MM.1S (cell line): ENCODE data around the gene GLOD5.
"Not testable (repeated sequence)": the region's sequence is repeated elsewhere in the genome, so short reads cannot be mapped to it uniquely, and the experiment has no call there.

ENCODE experiments used
- DNase-seq: peaks from one replicate; pipeline ENCODE4 v3.0.0-alpha.2; 2015
- H2AFZ ChIP-seq: fragments of 300-600 bp; sonication (generic); 2 replicates; pipeline ENCODE4 v1.6.0; 2016; ENCODE audit warnings: antibody characterized with exemption, low read length
- H3F3A ChIP-seq: fragments of 300-600 bp; sonication (generic); 2 replicates; pipeline ENCODE4 v1.6.1; 2016; ENCODE audit warnings: mild to moderate bottlenecking, antibody characterized with exemption, low read length, moderate library complexity, mixed read lengths; ENCODE audit not compliant: insufficient read depth
- H3K27ac ChIP-seq: fragments of 300-600 bp; sonication (generic); 2 replicates; pipeline ENCODE4 v1.5.1; 2016; ENCODE audit warnings: mild to moderate bottlenecking, low read length
- H3K27me3 ChIP-seq: fragments of 300-600 bp; sonication (generic); replicated peaks from 2 replicates; pipeline ENCODE4 v1.6.0; 2016; ENCODE audit warnings: low read length; ENCODE audit not compliant: insufficient read depth
- H3K36me3 ChIP-seq: fragments of 300-600 bp; sonication (generic); replicated peaks from 2 replicates; pipeline ENCODE4 v1.6.1; 2016; ENCODE audit warnings: mild to moderate bottlenecking, low read length, mixed read lengths; ENCODE audit not compliant: insufficient read depth
- H3K4me1 ChIP-seq: fragments of 300-600 bp; sonication (generic); 2 replicates; pipeline ENCODE4 v1.6.1; 2016; ENCODE audit warnings: low read length, mixed read lengths
- H3K4me2 ChIP-seq: fragments of 300-600 bp; sonication (generic); 2 replicates; pipeline ENCODE4 v1.6.0; 2016; ENCODE audit warnings: low read depth, low read length
- H3K4me3 ChIP-seq: fragments of 300-600 bp; sonication (generic); 2 replicates; pipeline ENCODE4 v1.5.1; 2016; ENCODE audit warnings: low read length, mixed read lengths
- H3K79me2 ChIP-seq: fragments of 300-600 bp; sonication (generic); 2 replicates; pipeline ENCODE4 v1.6.1; 2016; ENCODE audit warnings: mixed run types, low read length, mixed read lengths
- H3K9ac ChIP-seq: fragments of 300-600 bp; sonication (generic); 2 replicates; pipeline ENCODE4 v1.6.1; 2016; ENCODE audit warnings: low read length, mixed read lengths
- H3K9me2 ChIP-seq: fragments of 300-600 bp; sonication (generic); replicated peaks from 2 replicates; pipeline ENCODE4 v1.6.1; 2016; ENCODE audit warnings: mild to moderate bottlenecking, low read length, mixed read lengths; ENCODE audit not compliant: insufficient read depth
- H3K9me3 ChIP-seq: fragments of 300-600 bp; sonication (generic); replicated peaks from 2 replicates; pipeline ENCODE4 v1.6.1; 2016; ENCODE audit warnings: mild to moderate bottlenecking, low read length, mixed read lengths; ENCODE audit not compliant: insufficient read depth
- H4K20me1 ChIP-seq: fragments of 300-600 bp; sonication (generic); 2 replicates; pipeline ENCODE4 v1.6.1; 2016; ENCODE audit warnings: mild to moderate bottlenecking, low read length, moderate library complexity, mixed read lengths; ENCODE audit not compliant: insufficient read depth
- EZH2 ChIP-seq: fragments of 300-600 bp; sonication (generic); optimal IDR thresholded peaks from 2 replicates; pipeline ENCODE3; 2017; ENCODE audit warnings: low read depth, mild to moderate bottlenecking, antibody characterized with exemption, low read length, mixed read lengths
- EZH2phosphoT487 ChIP-seq: fragments of 300-600 bp; sonication (generic); IDR thresholded peaks from 2 replicates; pipeline ENCODE4 v1.6.1; 2018; ENCODE audit warnings: antibody characterized with exemption, low read length
- TF ChIP-seq, protein P1 (sequence below): fragments of 300-600 bp; sonication (generic); IDR thresholded peaks from 2 replicates; pipeline ENCODE4 v1.5.1; 2016; ENCODE audit warnings: antibody characterized with exemption, low read length, mixed read lengths

Gene GLOD5

DNA sequence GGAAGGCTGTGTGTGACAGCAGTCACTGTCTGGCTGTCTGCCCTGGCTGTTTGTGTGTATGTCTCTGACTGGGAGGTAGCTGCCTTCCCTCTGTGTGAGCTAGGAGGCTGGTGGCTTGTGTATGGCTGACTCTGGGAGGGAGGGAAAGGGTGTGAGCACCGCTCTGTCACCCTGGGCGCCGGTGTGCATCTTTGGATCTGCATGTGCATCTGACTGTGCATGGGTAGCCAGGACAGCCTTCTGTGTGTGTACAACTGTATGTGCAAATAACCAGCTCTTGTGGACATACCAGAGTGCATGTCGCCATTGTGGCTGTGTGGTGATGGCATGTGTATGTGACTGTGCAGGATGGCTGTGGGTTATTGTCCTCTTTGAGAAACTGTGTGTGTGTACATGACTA lies 57.3 kb downstream of the GLOD5 start:
- Histone ChIP-seq H3K9ac (no peak overlapping the region), H3K27ac (no peak overlapping the region), H3K9me2 (no peaks in the 10 kb centered on the region), H3K27me3 (no peaks in the 10 kb centered on the region), H3F3A (no peaks in the 10 kb centered on the region), H4K20me1 (no peaks in the 10 kb centered on the region), H3K9me3 (no peaks in the 10 kb centered on the region), H3K4me3 (no peak overlapping the region), H2AFZ (no peak overlapping the region), H3K36me3 (no peaks in the 10 kb centered on the region), H3K4me2 (no peak overlapping the region), H3K79me2 (no peaks in the 10 kb centered on the region), H3K4me1 (no peaks in the 10 kb centered on the region)
- TF ChIP-seq, protein P1, sequence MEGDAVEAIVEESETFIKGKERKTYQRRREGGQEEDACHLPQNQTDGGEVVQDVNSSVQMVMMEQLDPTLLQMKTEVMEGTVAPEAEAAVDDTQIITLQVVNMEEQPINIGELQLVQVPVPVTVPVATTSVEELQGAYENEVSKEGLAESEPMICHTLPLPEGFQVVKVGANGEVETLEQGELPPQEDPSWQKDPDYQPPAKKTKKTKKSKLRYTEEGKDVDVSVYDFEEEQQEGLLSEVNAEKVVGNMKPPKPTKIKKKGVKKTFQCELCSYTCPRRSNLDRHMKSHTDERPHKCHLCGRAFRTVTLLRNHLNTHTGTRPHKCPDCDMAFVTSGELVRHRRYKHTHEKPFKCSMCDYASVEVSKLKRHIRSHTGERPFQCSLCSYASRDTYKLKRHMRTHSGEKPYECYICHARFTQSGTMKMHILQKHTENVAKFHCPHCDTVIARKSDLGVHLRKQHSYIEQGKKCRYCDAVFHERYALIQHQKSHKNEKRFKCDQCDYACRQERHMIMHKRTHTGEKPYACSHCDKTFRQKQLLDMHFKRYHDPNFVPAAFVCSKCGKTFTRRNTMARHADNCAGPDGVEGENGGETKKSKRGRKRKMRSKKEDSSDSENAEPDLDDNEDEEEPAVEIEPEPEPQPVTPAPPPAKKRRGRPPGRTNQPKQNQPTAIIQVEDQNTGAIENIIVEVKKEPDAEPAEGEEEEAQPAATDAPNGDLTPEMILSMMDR = no peak
- TF ChIP-seq EZH2 (no peak), EZH2phosphoT487 (no peak)
- DNase-seq = no peak

- H3K4me2 ChIP-seq, H3K27ac ChIP-seq, H3K9me2 ChIP-seq, H3F3A ChIP-seq, H3K4me1 ChIP-seq, DNase-seq, H4K20me1 ChIP-seq, H3K9ac ChIP-seq, H2AFZ ChIP-seq, H3K27me3 ChIP-seq, H3K4me3 ChIP-seq, H3K9me3 ChIP-seq, H3K36me3 ChIP-seq, H3K79me2 ChIP-seq: not testable (repeated sequence)
These were observed 57.8 kb downstream of the GLOD5 start for GRCh38 chrX:48819394-48819793.

DNA sequence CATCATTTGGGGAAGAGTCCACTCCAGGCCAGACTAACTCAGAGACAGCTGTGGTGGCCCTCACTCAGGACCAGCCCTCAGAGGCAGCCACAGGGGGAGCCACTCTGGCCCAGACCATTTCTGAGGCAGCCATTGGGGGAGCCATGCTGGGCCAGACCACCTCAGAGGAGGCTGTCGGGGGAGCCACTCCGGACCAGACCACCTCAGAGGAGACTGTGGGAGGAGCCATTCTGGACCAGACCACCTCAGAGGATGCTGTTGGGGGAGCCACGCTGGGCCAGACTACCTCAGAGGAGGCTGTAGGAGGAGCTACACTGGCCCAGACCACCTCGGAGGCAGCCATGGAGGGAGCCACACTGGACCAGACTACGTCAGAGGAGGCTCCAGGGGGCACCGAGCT lies 61.5 kb downstream of the GLOD5 start:
- H4K20me1 ChIP-seq = no peaks in the 10 kb centered on the region
- TF ChIP-seq EZH2 = no peak
- no peak for TF ChIP-seq EZH2phosphoT487
- TF ChIP-seq, protein P1 = no peak
- H3K79me2 ChIP-seq = no peaks in the 10 kb centered on the region
- no peak overlapping the region for H3K27ac ChIP-seq
- no peak overlapping the region for H3K4me3 ChIP-seq
- no peaks in the 10 kb centered on the region for H3K4me1 ChIP-seq
- H3K9me2 ChIP-seq = no peaks in the 10 kb centered on the region
- no peak overlapping the region for H3K4me2 ChIP-seq
- H3K36me3 ChIP-seq = no peaks in the 10 kb centered on the region
- no peak overlapping the region for H3K9ac ChIP-seq
- DNase-seq = no peak
- no peak overlapping the region for H2AFZ ChIP-seq
- H3K9me3 ChIP-seq = no peaks in the 10 kb centered on the region
- H3F3A ChIP-seq = no peaks in the 10 kb centered on the region
- no peaks in the 10 kb centered on the region for H3K27me3 ChIP-seq
